PC-9 (cell line): ENCODE measurements around the gene TP53I11. TPM values are rescaled to one million over a fixed set of nuclear protein-coding genes. Genes with fewer than 3 reads are reported as not detected.

ENCODE experiments used
- BruUV-seq: library from RNA; stranded (reverse); fragments of 400-500 nt; replicated peaks from 2 replicates; lab custom pipeline; 2021; lab: Mats Ljungman, UMichigan
- CTCF ChIA-PET: fragments of 300-600 bp; sonication (Branson Sonifier 250); formaldehyde crosslinking; loops from one replicate; lab custom pipeline; 2022; ENCODE audit warnings: antibody characterized with exemption; lab: Charles Lee
- POLR2A ChIA-PET: fragments of 300-600 bp; sonication (Branson Sonifier 250); formaldehyde crosslinking; loops from one replicate; lab custom pipeline; 2022; ENCODE audit warnings: antibody characterized with exemption; ENCODE audit not compliant: unreplicated experiment; lab: Charles Lee
- DNase-seq, 2 experiments: peaks; one replicate each; pipeline versions ENCODE4 v3.0.0 to v3.0.0-alpha.2; 2015 to 2022; ENCODE audit warnings: mixed read lengths in 1 of 2
- H2AFZ ChIP-seq: fragments of 200-600 bp; sonication (generic); 2 replicates; pipeline ENCODE4 v1.8.1; 2017; ENCODE audit warnings: antibody characterized with exemption
- H3F3A ChIP-seq: fragments of 200-600 bp; sonication (generic); 2 replicates; pipeline ENCODE4 v1.8.1; 2017; ENCODE audit warnings: antibody characterized with exemption, mild to moderate bottlenecking, low read depth; ENCODE audit not compliant: insufficient read depth
- H3K27ac ChIP-seq: fragments of 200-600 bp; sonication (generic); 2 replicates; pipeline ENCODE4 v1.6.1; 2016; ENCODE audit warnings: mixed run types
- H3K27me3 ChIP-seq: fragments of 200-600 bp; sonication (generic); 2 replicates; pipeline ENCODE4 v1.6.1; 2016; ENCODE audit warnings: low read depth, mixed run types; ENCODE audit not compliant: insufficient read depth
- H3K36me3 ChIP-seq: fragments of 200-600 bp; sonication (generic); 2 replicates; pipeline ENCODE4 v1.6.1; 2016; ENCODE audit warnings: low read depth, mixed run types
- H3K4me1 ChIP-seq: fragments of 200-600 bp; sonication (generic); replicated peaks from 2 replicates; pipeline ENCODE4 v1.6.1; 2016; ENCODE audit warnings: mixed run types; ENCODE audit not compliant: insufficient read depth
- H3K4me2 ChIP-seq: fragments of 200-600 bp; sonication (generic); 2 replicates; pipeline ENCODE4 v1.6.1; 2017; ENCODE audit warnings: mixed run types
- H3K4me3 ChIP-seq: fragments of 200-600 bp; sonication (generic); 2 replicates; pipeline ENCODE4 v1.6.1; 2016; ENCODE audit warnings: mixed run types
- H3K79me2 ChIP-seq: fragments of 200-600 bp; sonication (generic); 2 replicates; pipeline ENCODE4 v1.6.1; 2017; ENCODE audit warnings: low read depth, mixed run types
- H3K9me2 ChIP-seq: fragments of 200-600 bp; sonication (generic); 2 replicates; pipeline ENCODE4 v1.8.1; 2017; ENCODE audit warnings: mild to moderate bottlenecking; ENCODE audit not compliant: insufficient read depth
- H3K9me3 ChIP-seq: fragments of 200-600 bp; sonication (generic); 2 replicates; pipeline ENCODE4 v1.8.1; 2016; ENCODE audit warnings: low read depth; ENCODE audit not compliant: insufficient read depth
- H4K20me1 ChIP-seq: fragments of 200-600 bp; sonication (generic); 2 replicates; pipeline ENCODE4 v1.8.1; 2017; ENCODE audit not compliant: insufficient read depth
- EZH2 ChIP-seq: fragments of 200-600 bp; sonication (generic); IDR thresholded peaks from 2 replicates; pipeline ENCODE4 v1.8.0; 2017; ENCODE audit warnings: antibody characterized with exemption, low read depth
- intact Hi-C: fragments of 100-400 bp; cut with micrococcal nuclease; formaldehyde crosslinking; loops from one replicate; pipeline ENCODE4 v1.10.0; 2022; ENCODE audit not compliant: unreplicated experiment
- total RNA-seq: library from RNA; stranded (reverse); gene quantifications from 2 replicates; pipeline ENCODE4 v1.2.3, GENCODE V29; 2021
- TF ChIP-seq, protein P1 (sequence below): fragments of 200-600 bp; sonication (generic); conservative IDR thresholded peaks from 2 replicates; pipeline ENCODE4 v1.6.1; 2017; ENCODE audit warnings: mixed run types, antibody characterized with exemption, mild to moderate bottlenecking, moderate library complexity

TP53I11 gene
- total RNA-seq, 1 experiment from 2014 or later: 0.46 TPM

DNA sequence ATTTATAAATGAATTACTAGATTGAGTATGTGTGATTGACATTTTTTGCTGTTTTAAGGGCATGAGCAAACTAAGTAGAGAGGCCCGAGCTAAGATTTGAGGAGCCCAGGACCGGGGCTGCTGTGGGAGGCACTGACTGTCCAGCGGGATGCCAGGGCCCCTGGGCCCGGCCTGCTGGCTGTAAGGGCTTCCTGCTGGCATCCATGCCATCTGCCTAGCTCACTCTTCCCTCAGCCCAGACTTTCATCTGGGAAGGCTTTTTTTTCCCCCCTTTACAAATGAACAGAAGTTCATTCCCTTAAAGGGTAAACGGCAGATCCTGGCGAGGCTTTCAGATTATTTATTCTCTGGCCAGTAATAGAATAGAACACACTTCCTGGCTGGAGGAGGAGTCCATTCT lies 16.0 kb upstream of the TP53I11 start:
- no peak for DNase-seq
- Histone ChIP-seq H3K27me3 (0 out of 2 replicates have a peak, but pooled peaks cover 3% of the 10 kb centered on the region), H3K4me3 (no peak overlapping the region), H3K27ac (no peak overlapping the region), H3K9me3 (no peaks in the 10 kb centered on the region), H3K4me2 (no peak overlapping the region), H3K9me2 (no peaks in the 10 kb centered on the region), H3K79me2 (no peaks in the 10 kb centered on the region), H3K36me3 (no peaks in the 10 kb centered on the region), H3F3A (no peaks in the 10 kb centered on the region), H3K4me1 (0 out of 2 replicates have a peak, but pooled peaks cover 4% of the 10 kb centered on the region), H4K20me1 (no peaks in the 10 kb centered on the region), H2AFZ (no peak overlapping the region)
- ChIA-PET POLR2A (no interaction called here), CTCF (no interaction called here)
- TF ChIP-seq, protein P1, sequence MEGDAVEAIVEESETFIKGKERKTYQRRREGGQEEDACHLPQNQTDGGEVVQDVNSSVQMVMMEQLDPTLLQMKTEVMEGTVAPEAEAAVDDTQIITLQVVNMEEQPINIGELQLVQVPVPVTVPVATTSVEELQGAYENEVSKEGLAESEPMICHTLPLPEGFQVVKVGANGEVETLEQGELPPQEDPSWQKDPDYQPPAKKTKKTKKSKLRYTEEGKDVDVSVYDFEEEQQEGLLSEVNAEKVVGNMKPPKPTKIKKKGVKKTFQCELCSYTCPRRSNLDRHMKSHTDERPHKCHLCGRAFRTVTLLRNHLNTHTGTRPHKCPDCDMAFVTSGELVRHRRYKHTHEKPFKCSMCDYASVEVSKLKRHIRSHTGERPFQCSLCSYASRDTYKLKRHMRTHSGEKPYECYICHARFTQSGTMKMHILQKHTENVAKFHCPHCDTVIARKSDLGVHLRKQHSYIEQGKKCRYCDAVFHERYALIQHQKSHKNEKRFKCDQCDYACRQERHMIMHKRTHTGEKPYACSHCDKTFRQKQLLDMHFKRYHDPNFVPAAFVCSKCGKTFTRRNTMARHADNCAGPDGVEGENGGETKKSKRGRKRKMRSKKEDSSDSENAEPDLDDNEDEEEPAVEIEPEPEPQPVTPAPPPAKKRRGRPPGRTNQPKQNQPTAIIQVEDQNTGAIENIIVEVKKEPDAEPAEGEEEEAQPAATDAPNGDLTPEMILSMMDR: no peak
- TF ChIP-seq EZH2: no peak
- intact Hi-C loops: no loop called here
- BruUV-seq: no TSS peak

DNA sequence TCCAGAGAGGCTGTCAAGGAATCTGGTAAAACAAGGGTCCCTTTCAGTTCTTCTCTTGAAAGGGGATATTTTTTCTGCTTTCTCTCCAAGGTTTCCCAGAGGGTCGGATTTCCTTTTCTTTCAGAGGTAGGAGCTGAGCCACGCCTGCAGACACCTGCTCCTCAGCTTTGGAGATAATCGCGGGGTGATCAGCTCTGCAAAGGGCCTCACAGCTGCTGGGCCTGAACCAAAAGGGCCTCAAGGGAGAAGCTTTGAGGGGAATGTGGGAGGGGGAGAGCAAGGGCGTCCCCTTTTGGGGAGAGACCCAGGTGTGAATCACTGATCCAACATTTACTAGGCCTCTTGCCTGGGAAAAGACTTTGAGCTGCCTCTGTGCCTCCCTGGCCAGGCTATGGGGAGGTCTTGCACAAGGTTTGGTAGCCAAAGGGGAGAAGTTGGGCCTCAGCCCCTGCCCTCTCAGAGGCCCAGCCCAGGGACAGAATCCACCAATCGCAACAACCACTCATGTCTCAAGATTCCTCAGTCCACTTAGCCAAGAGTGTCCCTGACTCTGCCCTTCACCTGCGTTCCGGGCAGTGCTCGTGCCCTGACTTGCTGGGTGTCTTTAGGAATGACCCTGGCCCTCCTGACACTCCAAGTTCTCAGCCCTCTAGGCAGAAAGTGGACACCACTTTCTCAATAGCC lies 14.0 kb upstream of the TP53I11 start:
- Histone ChIP-seq H3F3A (no peaks in the 10 kb centered on the region), H3K9me3 (no peaks in the 10 kb centered on the region), H3K9me2 (no peaks in the 10 kb centered on the region), H3K27me3 (0 out of 2 replicates have a peak, but pooled peaks cover under 1% of the 10 kb centered on the region), H2AFZ (no peak overlapping the region), H4K20me1 (no peaks in the 10 kb centered on the region), H3K4me2 (no peak overlapping the region), H3K27ac (no peak overlapping the region), H3K36me3 (no peaks in the 10 kb centered on the region), H3K4me3 (no peak overlapping the region), H3K4me1 (0 out of 2 replicates have a peak, but pooled peaks cover 4% of the 10 kb centered on the region), H3K79me2 (no peaks in the 10 kb centered on the region)
- DNase-seq: peak in 1 of 2 experiments; percentile 64
- TF ChIP-seq EZH2: no peak
- TF ChIP-seq, protein P1: no peak
- no TSS peak for BruUV-seq
- ChIA-PET CTCF (no interaction called here), POLR2A (interaction anchor here (0.5 kb wide), 1 partner anchor 988 kb away, joined by 4 read pairs; no protein-coding TSS in a partner anchor)
- intact Hi-C loops: no loop called here

DNA sequence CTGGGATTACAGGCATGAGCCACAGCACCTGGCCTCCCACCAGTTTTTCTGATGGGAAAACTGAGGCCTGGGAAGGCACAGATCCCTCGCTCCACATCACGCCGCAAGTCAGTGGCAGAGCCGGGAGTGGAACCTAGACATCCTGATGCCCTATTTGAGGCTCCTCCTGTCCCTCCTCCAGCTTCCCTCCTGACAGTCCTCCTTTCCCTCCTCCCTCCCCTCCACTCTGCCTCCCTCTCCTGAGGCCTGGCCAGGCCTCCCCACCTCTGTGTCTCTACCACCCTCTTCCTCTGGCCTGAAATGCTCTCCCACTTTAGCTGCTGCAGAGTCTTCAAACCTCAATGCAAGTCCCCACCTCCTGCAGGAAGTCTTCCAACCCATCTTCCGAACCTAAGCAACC lies 13.3 kb upstream of the TP53I11 start:
- no peak overlapping the region for H2AFZ ChIP-seq
- ChIA-PET CTCF (interaction anchor here (0.6 kb wide), 1 partner anchor 36 kb away, joined by 4 read pairs; no protein-coding TSS in a partner anchor), POLR2A (no interaction called here)
- no peaks in the 10 kb centered on the region for H3K36me3 ChIP-seq
- TF ChIP-seq, protein P1: no peak
- no peak for TF ChIP-seq EZH2
- H3F3A ChIP-seq: no peaks in the 10 kb centered on the region
- H3K79me2 ChIP-seq: no peaks in the 10 kb centered on the region
- no peak overlapping the region for H3K4me3 ChIP-seq
- no peaks in the 10 kb centered on the region for H3K9me3 ChIP-seq
- no peak overlapping the region for H3K27ac ChIP-seq
- no peak for DNase-seq
- no TSS peak for BruUV-seq
- intact Hi-C loops: no loop called here
- H4K20me1 ChIP-seq: no peaks in the 10 kb centered on the region
- no peak overlapping the region for H3K4me2 ChIP-seq
- H3K27me3 ChIP-seq: no peaks in the 10 kb centered on the region
- H3K9me2 ChIP-seq: no peaks in the 10 kb centered on the region
- H3K4me1 ChIP-seq: 0 out of 2 replicates have a peak, but pooled peaks cover 4% of the 10 kb centered on the region
